ENCODE results near the gene FHIT.

- TF ChIP-seq CTCF (IDR thresholded peaks at IDR 0.05; ENCODE audit: low read depth, low read length) (no peak), EZH2phosphoT487 (IDR thresholded peaks at IDR 0.05; ENCODE audit: low read depth) (no peak)
Observed at GRCh38 chr3:59922192-59922591, 1329.1 kb downstream of the FHIT start.
